Endothelial cell of umbilical vein (primary cell): ENCODE results near the gene CNPY1. TPM values are rescaled to one million over a fixed set of nuclear protein-coding genes. Genes with fewer than 3 reads are reported as not detected.

Experiments
- BruUV-seq: library from RNA; stranded (reverse); fragments of 400-500 nt; replicated peaks from 2 replicates; lab custom pipeline; 2021; lab: Mats Ljungman, UMichigan
- CTCF ChIA-PET: fragments of 300-600, 350-600 bp; sonication (Branson Sonifier 250); formaldehyde crosslinking; loops from one replicate; lab custom pipeline; 2021; ENCODE audit warnings: antibody characterized with exemption, inconsistent platforms; lab: Charles Lee
- POLR2A ChIA-PET: fragments of 300-600, 350-600 bp; sonication (Branson Sonifier 250); formaldehyde crosslinking; loops from one replicate; lab custom pipeline; 2021; ENCODE audit warnings: antibody characterized with exemption, inconsistent platforms; lab: Charles Lee
- DNase-seq: peaks from one replicate; pipeline ENCODE4 v3.0.0-alpha.2; 2011; ENCODE audit warnings: low read depth, low spot score
- FAIRE-seq: peaks from 2 replicates; lab custom pipeline; 2011; peaks lifted over from hg19 to GRCh38; lab: Jason Lieb, UNC
- H2AFZ ChIP-seq: 2 replicates; pipeline ENCODE4 v1.6.0; 2012; ENCODE audit warnings: low read depth, low read length, control low read depth, inconsistent platforms
- H3K27ac ChIP-seq: 2 replicates; pipeline ENCODE4 v1.5.1; 2011; ENCODE audit warnings: low read depth, mild to moderate bottlenecking, control low read depth, low read length, moderate library complexity; ENCODE audit not compliant: insufficient read depth
- H3K27me3 ChIP-seq, 2 experiments: 2 replicates each; pipeline versions ENCODE4 v1.6.0 to v1.6.1; 2011; ENCODE audit warnings: low read length in 2 of 2, mixed read lengths in 1 of 2; ENCODE audit not compliant: control insufficient read depth in 2 of 2, insufficient read depth in 2 of 2
- H3K36me3 ChIP-seq, 2 experiments: 2 replicates in 1 of 2; 3 replicates in 1 of 2; pipeline ENCODE4 v1.5.1; 2011; ENCODE audit warnings: low read length in 2 of 2, mild to moderate bottlenecking in 1 of 2, moderate library complexity in 1 of 2; ENCODE audit not compliant: control insufficient read depth in 2 of 2, insufficient read depth in 2 of 2; ENCODE audit errors: extremely low read depth in 1 of 2
- H3K4me1 ChIP-seq: 3 replicates; pipeline ENCODE4 v1.5.1; 2011; ENCODE audit warnings: mild to moderate bottlenecking, low read length; ENCODE audit not compliant: control insufficient read depth, insufficient read depth; ENCODE audit errors: extremely low read depth
- H3K4me2 ChIP-seq: 2 replicates; pipeline ENCODE4 v1.6.1; 2011; ENCODE audit warnings: low read length, control low read depth, mixed read lengths; ENCODE audit not compliant: insufficient read depth
- H3K4me3 ChIP-seq, 3 experiments: fragments of 200-600 bp in 1 of 3; sonication (generic), shearing (Covaris generic) in 1 of 3; replicated peaks in 1 of 3; 2 replicates each; pipeline ENCODE4 v1.5.1; 2011 to 2016; ENCODE audit warnings: control low read depth in 3 of 3, low read length in 3 of 3, mild to moderate bottlenecking in 2 of 3, inconsistent platforms in 1 of 3, low read depth in 1 of 3, moderate library complexity in 1 of 3; ENCODE audit not compliant: insufficient read depth in 1 of 3
- H3K79me2 ChIP-seq: 2 replicates; pipeline ENCODE4 v1.6.0; 2012; ENCODE audit warnings: low read length, inconsistent platforms; ENCODE audit not compliant: control insufficient read depth, insufficient read depth
- H3K9ac ChIP-seq: replicated peaks from 2 replicates; pipeline ENCODE3; 2011; ENCODE audit warnings: low read length, control low read depth; ENCODE audit not compliant: insufficient read depth; ENCODE audit errors: extremely low read depth
- H3K9me1 ChIP-seq: replicated peaks from 3 replicates; pipeline ENCODE4 v1.6.0; 2011; ENCODE audit warnings: mild to moderate bottlenecking, low read length; ENCODE audit not compliant: control insufficient read depth, insufficient read depth; ENCODE audit errors: extremely low read depth
- H3K9me3 ChIP-seq: replicated peaks from 2 replicates; pipeline ENCODE4 v1.5.1; 2012; ENCODE audit warnings: low read length, inconsistent platforms; ENCODE audit not compliant: control insufficient read depth, insufficient read depth
- H4K20me1 ChIP-seq: replicated peaks from 2 replicates; pipeline ENCODE3; 2011; ENCODE audit warnings: mild to moderate bottlenecking, low read length; ENCODE audit not compliant: control insufficient read depth, insufficient read depth; ENCODE audit errors: extremely low read depth
- CTCF ChIP-seq, 2 donors: IDR thresholded peaks; 1 replicate in 1 of 2; 2 replicates in 1 of 2; pipeline ENCODE4 v1.5.1; 2011; ENCODE audit warnings: low read length in 2 of 2, mild to moderate bottlenecking in 2 of 2, moderate library complexity in 2 of 2, control low read depth in 1 of 2, inconsistent platforms in 1 of 2, low read depth in 1 of 2; ENCODE audit not compliant: insufficient read depth in 1 of 2; ENCODE audit errors: extremely low read depth in 1 of 2
- EZH2 ChIP-seq: IDR thresholded peaks from 2 replicates; pipeline ENCODE4 v1.6.1; 2012; ENCODE audit warnings: borderline replicate concordance, low read depth, mild to moderate bottlenecking, moderate library complexity, low read length, inconsistent platforms; ENCODE audit not compliant: severe bottlenecking
- FOS ChIP-seq: IDR thresholded peaks from 2 replicates; pipeline ENCODE4 v1.6.1; 2011; ENCODE audit warnings: mild to moderate bottlenecking, low read length, moderate library complexity, borderline replicate concordance; ENCODE audit not compliant: insufficient read depth
- GATA2 ChIP-seq: IDR thresholded peaks from 2 replicates; pipeline ENCODE4 v1.7.0; 2011; ENCODE audit warnings: low read depth, mild to moderate bottlenecking, moderate library complexity, mixed read lengths, low read length; ENCODE audit not compliant: insufficient read length, insufficient read depth
- JUN ChIP-seq: IDR thresholded peaks from 2 replicates; pipeline ENCODE4 v1.6.1; 2011; ENCODE audit warnings: borderline replicate concordance, low read depth; ENCODE audit not compliant: insufficient read length, insufficient read depth
- MAX ChIP-seq: IDR thresholded peaks from 2 replicates; pipeline ENCODE4 v1.6.1; 2011; ENCODE audit not compliant: insufficient read depth, insufficient read length
- MYC ChIP-seq: IDR thresholded peaks from one replicate; pipeline ENCODE4 v1.6.1; 2011; ENCODE audit warnings: mild to moderate bottlenecking, low read depth, low read length
- POLR2A ChIP-seq: IDR thresholded peaks from 2 replicates; pipeline ENCODE4 v1.6.1; 2012; ENCODE audit warnings: low read depth, mild to moderate bottlenecking, control low read depth, low read length
- POLR2AphosphoS5 ChIP-seq: IDR thresholded peaks from 2 replicates; pipeline ENCODE4 v1.6.1; 2012; ENCODE audit warnings: low read depth, mild to moderate bottlenecking, control low read depth, low read length, moderate library complexity; ENCODE audit not compliant: insufficient read depth
- dilution Hi-C: fragments of 300-500 bp; cut with MboI; formaldehyde crosslinking; loops from one replicate; pipeline ENCODE4 v1.15.0; 2019; ENCODE audit warnings: low sequenced_read_pairs; ENCODE audit not compliant: extremely low pct_ligation_motif_present
- intact Hi-C: fragments of 100-400 bp; cut with micrococcal nuclease; formaldehyde crosslinking; loops from one replicate; pipeline ENCODE4 v1.10.0; 2022
- polyA plus RNA-seq, 4 experiments: library from polyadenylated mRNA; depleted of rRNA in 3 of 4; stranded (reverse) in 3 of 4; unstranded in 1 of 4; fragments of >200 nt; gene quantifications; 2 replicates each; pipeline versions ENCODE4 v1.2.1 to v1.2.3, GENCODE V29; 2011 to 2012; ENCODE audit warnings: missing spikeins in 1 of 4
- total RNA-seq: library from RNA; stranded (reverse); gene quantifications from 2 replicates; pipeline ENCODE4 v1.2.3, GENCODE V29; 2021

CNPY1 gene
- total and polyA plus RNA-seq, 2 donors (not counting 3 experiments of a cell fraction or from before 2014, with no cell fraction given) = not detected

GRCh38 chr7:155454183-155455112, 91.9 kb downstream of the CNPY1 start:
- dilution Hi-C loops = no loop called here
- Histone ChIP-seq H3K27ac (no peak overlapping the region), H3K9me1 (no peaks in the 10 kb centered on the region), H3K4me1 (no peaks in the 10 kb centered on the region), H2AFZ (no peak overlapping the region), H3K9ac (no peak overlapping the region), H3K4me2 (no peak overlapping the region), H3K79me2 (no peaks in the 10 kb centered on the region), H3K9me3 (no peaks in the 10 kb centered on the region), H3K4me3 (no peak overlapping the region), H3K36me3 (no peaks in the 10 kb centered on the region), H3K27me3 (peaks cover 77 to 94% of the 10 kb centered on the region in 2 experiments), H4K20me1 (no peaks in the 10 kb centered on the region)
- intact Hi-C loops = loop anchor here (5.0 to 10.0 kb wide), 5 partner anchors 77 to 452 kb away; partner anchors contain the start of gene PAXIP1
- FAIRE-seq = no peak
- no peak for DNase-seq
- peak; percentile 93 for TF ChIP-seq EZH2
- no peak for TF ChIP-seq MAX
- TF ChIP-seq POLR2A = no peak
- POLR2A ChIA-PET = no interaction called here
- CTCF ChIA-PET = interaction anchor here (0.8 kb wide), 1 partner anchor 74 kb away, joined by 3 read pairs; no protein-coding TSS in a partner anchor
- no TSS peak for BruUV-seq

DNA sequence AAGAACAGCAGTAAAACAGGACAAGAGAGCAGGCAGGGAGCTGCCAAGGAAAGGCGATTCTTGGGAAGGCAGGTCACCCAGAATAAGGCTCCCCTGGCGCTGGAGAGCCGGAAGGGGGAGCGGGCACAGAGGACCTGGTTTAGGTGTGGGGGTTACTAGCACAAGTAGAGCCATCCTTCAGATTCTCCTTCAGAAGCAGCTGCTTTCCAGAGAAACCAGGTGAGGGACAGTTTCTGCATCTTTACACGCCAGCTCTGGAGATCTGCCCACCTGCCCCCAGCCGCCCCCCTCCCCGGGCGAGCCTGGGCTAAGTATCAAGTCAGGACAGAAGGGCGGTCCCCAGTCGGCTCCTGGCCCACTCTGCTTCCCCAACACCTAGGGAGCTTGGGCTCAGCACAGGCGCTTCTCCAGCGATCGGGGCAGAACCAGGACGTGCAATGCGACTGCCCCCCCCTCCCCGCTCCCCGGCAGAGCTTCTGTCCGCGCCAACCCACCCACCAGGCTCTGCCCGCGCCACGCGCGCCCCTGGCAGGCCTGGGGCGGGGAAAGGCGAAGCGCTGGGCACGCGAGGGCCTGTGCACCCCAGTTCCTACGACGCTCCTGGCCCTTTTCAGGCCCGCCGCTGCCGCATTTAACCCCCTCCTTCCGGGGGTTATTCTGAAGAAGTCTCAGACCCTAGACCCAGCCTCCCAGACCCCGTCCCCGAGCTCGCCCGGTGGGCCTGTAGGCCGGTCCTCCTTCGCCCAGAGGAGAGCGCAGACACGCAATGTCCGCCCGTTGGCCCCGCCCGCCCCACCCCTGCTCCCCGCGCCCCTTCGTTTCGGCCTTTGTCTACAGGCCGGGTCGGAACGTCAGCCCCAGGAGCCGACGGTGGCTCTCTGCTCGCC, 92.8 kb downstream of the CNPY1 start:
- CTCF ChIA-PET = interaction anchor here (0.8 kb wide), 1 partner anchor 73 kb away, joined by 3 read pairs; no protein-coding TSS in a partner anchor
- Histone ChIP-seq H3K79me2 (no peaks in the 10 kb centered on the region), H3K9me1 (no peaks in the 10 kb centered on the region), H3K4me3 (no peak overlapping the region), H3K36me3 (no peaks in the 10 kb centered on the region), H2AFZ (no peak overlapping the region), H3K27ac (no peak overlapping the region), H3K9ac (no peak overlapping the region), H3K4me1 (no peaks in the 10 kb centered on the region), H3K27me3 (peaks cover 79 to 94% of the 10 kb centered on the region in 2 experiments), H3K4me2 (no peak overlapping the region), H3K9me3 (no peaks in the 10 kb centered on the region), H4K20me1 (no peaks in the 10 kb centered on the region)
- dilution Hi-C loops = no loop called here
- FAIRE-seq = no peak
- intact Hi-C loops = loop anchor here (10.0 kb wide), 1 partner anchor 311 kb away; no protein-coding TSS in a partner anchor
- BruUV-seq = no TSS peak
- TF ChIP-seq MAX (no peak), MYC (no peak), FOS (no peak), JUN (no peak), CTCF (IDR thresholded peaks at IDR 0.05; ENCODE audit: extremely low read depth in 1 of 2, insufficient read depth in 1 of 2, low read depth in 1 of 2, low read length in 2 of 2) (no peak), POLR2AphosphoS5 (no peak), EZH2 (no peak), GATA2 (no peak)
- no peak for DNase-seq
- POLR2A ChIA-PET = no interaction called here
